HCT116 (cell line): ENCODE results near the gene RIPOR3. TPM values are rescaled to one million over a fixed set of nuclear protein-coding genes. Genes with fewer than 3 reads are reported as not detected.

Experiments
- ATAC-seq: fragments of 200-7000 bp; cut with Tn5 transposase; 2 replicates; pipeline ENCODE4 v1.9.1; 2020; ENCODE audit warnings: mild to moderate bottlenecking, moderate library complexity
- BruUV-seq: library from RNA; stranded (reverse); fragments of 400-500 nt; replicated peaks from 2 replicates; lab custom pipeline; 2021; lab: Mats Ljungman, UMichigan
- CTCF ChIA-PET: fragments of 300-600 bp; sonication (Branson Sonifier 250); formaldehyde crosslinking; loops from one replicate; lab custom pipeline; 2021; ENCODE audit warnings: antibody characterized with exemption; lab: Charles Lee
- POLR2A ChIA-PET: fragments of 300-600, 350-600 bp; sonication (Branson Sonifier 250); formaldehyde crosslinking; loops from one replicate; lab custom pipeline; 2021; ENCODE audit warnings: antibody characterized with exemption; lab: Charles Lee
- RAD21 ChIA-PET, 2 experiments: fragments of 300-600 bp; sonication (Branson Sonifier 250); formaldehyde crosslinking; loops; one replicate each; lab custom pipeline; 2023; ENCODE audit warnings: low total read pairs in 2 of 2; ENCODE audit not compliant: uncharacterized antibody in 2 of 2, unreplicated experiment in 2 of 2, low non-redundant PET in 1 of 2; lab: Charles Lee
- DNase-seq: peaks from one replicate; pipeline ENCODE4 v3.0.0-alpha.2; 2010; ENCODE audit warnings: low read depth, low spot score
- H2AFZ ChIP-seq: fragments of 200-600 bp; shearing (Covaris generic), sonication (generic); 2 replicates; pipeline ENCODE4 v1.6.1; 2017; ENCODE audit warnings: low read depth, mixed run types, mixed read lengths, antibody characterized with exemption, low read length; ENCODE audit not compliant: poor library complexity, severe bottlenecking
- H3K27ac ChIP-seq: 2 replicates; pipeline ENCODE4 v1.5.1; 2012; ENCODE audit warnings: low read depth, low read length
- H3K27me3 ChIP-seq: fragments of 200-600 bp; sonication (generic); 2 replicates; pipeline ENCODE4 v1.6.1; 2016; ENCODE audit warnings: mixed run types, low read length, mixed read lengths; ENCODE audit not compliant: insufficient read depth
- H3K36me3 ChIP-seq, 2 experiments: fragments of 200-500 bp in 1 of 2; fragments of 200-600 bp in 1 of 2; sonication (Bioruptor generic) in 1 of 2; sonication (generic) in 1 of 2; 2 replicates each; pipeline versions ENCODE4 v1.5.1 to v1.6.1; 2014 to 2016; ENCODE audit warnings: low read length in 2 of 2, inconsistent platforms in 1 of 2, mixed read lengths in 1 of 2, mixed run types in 1 of 2; ENCODE audit not compliant: insufficient read depth in 2 of 2, control insufficient read depth in 1 of 2
- H3K4me1 ChIP-seq, 2 experiments: fragments of 200-600 bp in 1 of 2; sonication (generic) in 1 of 2; 2 replicates each; pipeline versions ENCODE4 v1.5.1 to v1.6.1; 2012 to 2017; ENCODE audit warnings: low read length in 2 of 2, inconsistent platforms in 1 of 2, mild to moderate bottlenecking in 1 of 2, mixed read lengths in 1 of 2, mixed run types in 1 of 2, moderate library complexity in 1 of 2; ENCODE audit not compliant: insufficient read depth in 2 of 2, control insufficient read depth in 1 of 2
- H3K4me2 ChIP-seq: fragments of 200-600 bp; sonication (generic); 2 replicates; pipeline ENCODE4 v1.6.1; 2017; ENCODE audit warnings: mixed run types, low read length, mixed read lengths
- H3K4me3 ChIP-seq, 2 experiments: fragments of 200-600 bp in 1 of 2; sonication (generic) in 1 of 2; replicated peaks in 1 of 2; 2 replicates each; pipeline ENCODE4 v1.5.1; 2011 to 2016; ENCODE audit warnings: low read length in 2 of 2, control low read depth in 1 of 2, low read depth in 1 of 2, mild to moderate bottlenecking in 1 of 2, mixed read lengths in 1 of 2, mixed run types in 1 of 2
- H3K79me2 ChIP-seq: fragments of 200-600 bp; sonication (generic); 2 replicates; pipeline ENCODE4 v1.6.1; 2017; ENCODE audit warnings: mild to moderate bottlenecking, mixed run types, low read length, moderate library complexity, mixed read lengths; ENCODE audit not compliant: insufficient read depth
- H3K9ac ChIP-seq: fragments of 200-600 bp; sonication (generic); 2 replicates; pipeline ENCODE4 v1.6.1; 2016; ENCODE audit warnings: low read length, mixed read lengths
- H3K9me2 ChIP-seq: fragments of 200-600 bp; sonication (generic), shearing (Covaris generic); 2 replicates; pipeline ENCODE4 v1.6.1; 2017; ENCODE audit warnings: mixed run types, mild to moderate bottlenecking, moderate library complexity; ENCODE audit not compliant: insufficient read depth
- H3K9me3 ChIP-seq, 2 experiments: fragments of 200-500 bp in 1 of 2; fragments of 200-600 bp in 1 of 2; sonication (Bioruptor generic) in 1 of 2; sonication (generic) in 1 of 2; 2 replicates each; pipeline ENCODE4 v1.6.1; 2014 to 2017; ENCODE audit warnings: low read length in 2 of 2, mixed read lengths in 2 of 2, inconsistent platforms in 1 of 2, low read depth in 1 of 2, mild to moderate bottlenecking in 1 of 2, mixed run types in 1 of 2, moderate library complexity in 1 of 2; ENCODE audit not compliant: control insufficient read depth in 1 of 2, insufficient read depth in 1 of 2
- H4K20me1 ChIP-seq: fragments of 200-600 bp; sonication (generic), shearing (Covaris generic); 2 replicates; pipeline ENCODE4 v1.6.1; 2017; ENCODE audit warnings: mixed run types, mild to moderate bottlenecking, moderate library complexity; ENCODE audit not compliant: insufficient read depth
- ATF3 ChIP-seq: IDR thresholded peaks from 2 replicates; pipeline ENCODE4 v1.6.1; 2012
- CEBPB ChIP-seq: IDR thresholded peaks from 2 replicates; pipeline ENCODE4 v1.6.1; 2012; ENCODE audit warnings: low read depth
- EZH2 ChIP-seq: fragments of 200-600 bp; sonication (generic); IDR thresholded peaks from 2 replicates; pipeline ENCODE4 v1.6.1; 2017; ENCODE audit warnings: antibody characterized with exemption, mixed run types
- MAX ChIP-seq: IDR thresholded peaks from 2 replicates; pipeline ENCODE4 v1.6.1; 2012
- POLR2AphosphoS5 ChIP-seq: IDR thresholded peaks from 2 replicates; pipeline ENCODE4 v1.6.1; 2011; ENCODE audit warnings: mild to moderate bottlenecking, low read depth, low read length, moderate library complexity
- RAD21 ChIP-seq: IDR thresholded peaks from 2 replicates; pipeline ENCODE4 v1.6.1; 2012; ENCODE audit warnings: low read depth, mild to moderate bottlenecking
- REST ChIP-seq: IDR thresholded peaks from 2 replicates; pipeline ENCODE4 v1.6.1; 2012; ENCODE audit warnings: low read depth
- SP1 ChIP-seq: IDR thresholded peaks from 2 replicates; pipeline ENCODE4 v1.6.1; 2012; ENCODE audit warnings: low read depth
- SRF ChIP-seq: IDR thresholded peaks from 2 replicates; pipeline ENCODE4 v1.6.1; 2012; ENCODE audit warnings: low read depth
- TCF7L2 ChIP-seq: IDR thresholded peaks from 2 replicates; pipeline ENCODE4 v1.7.0; 2011; ENCODE audit warnings: borderline replicate concordance, inconsistent platforms; ENCODE audit not compliant: insufficient read depth, insufficient read length; ENCODE audit errors: extremely low read depth
- YY1 ChIP-seq: IDR thresholded peaks from 2 replicates; pipeline ENCODE4 v1.6.1; 2011; ENCODE audit warnings: low read length, low read depth, moderate library complexity, mild to moderate bottlenecking; ENCODE audit not compliant: insufficient replicate concordance; ENCODE audit errors: extremely low read depth
- ZBTB33 ChIP-seq: IDR thresholded peaks from 2 replicates; pipeline ENCODE4 v1.6.1; 2011; ENCODE audit warnings: mild to moderate bottlenecking, low read length, moderate library complexity; ENCODE audit not compliant: insufficient replicate concordance; ENCODE audit errors: extremely low read depth
- intact Hi-C: fragments of 100-400 bp; cut with micrococcal nuclease; formaldehyde crosslinking; loops from 2 replicates; pipeline ENCODE4 v1.10.0; 2022
- total RNA-seq: library from RNA; stranded (reverse); gene quantifications from one replicate; pipeline ENCODE4 v1.2.1, GENCODE V29; 2021; ENCODE audit not compliant: unreplicated experiment

The RIPOR3 gene
- total RNA-seq, 1 experiment from 2014 or later = 0.22 TPM

- DNase-seq = no peak
- Histone ChIP-seq H3K4me3 (no peak overlapping the region), H3K27me3 (no peaks in the 10 kb centered on the region), H3K4me2 (peak overlapping the region; percentile 83), H3K79me2 (peaks cover 19% of the 10 kb centered on the region), H3K27ac (peak overlapping the region; percentile 92), H4K20me1 (no peaks in the 10 kb centered on the region), H2AFZ (no peak overlapping the region), H3K9ac (peak overlapping the region; percentile 78), H3K9me2 (no peaks in the 10 kb centered on the region), H3K9me3 (no peaks in the 10 kb centered on the region), H3K36me3 (peaks cover 0 to 8% of the 10 kb centered on the region in 2 experiments; a peak in 1 of 4 replicates)
- CTCF ChIA-PET = interaction anchor here (1.2 to 2.9 kb wide), 7 partner anchors 9 to 102 kb away, joined by 3 to 11 read pairs (median 5); no protein-coding TSS in a partner anchor
- RAD21 ChIA-PET = no interaction called here
- BruUV-seq = no TSS peak
- POLR2A ChIA-PET = interaction anchor here (0.8 to 3.6 kb wide), 7 partner anchors 10 to 67 kb away, joined by 3 to 17 read pairs (median 9); partner anchors contain the start of gene BCAS4
- intact Hi-C loops = no loop called here
- no peak for ATAC-seq
- no peak for TF ChIP-seq ZBTB33
- no peak for TF ChIP-seq SRF
- no peak for TF ChIP-seq SP1
- TF ChIP-seq EZH2 = no peak
- TF ChIP-seq YY1 = no peak
- TF ChIP-seq CEBPB = no peak
- no peak for TF ChIP-seq ATF3
- no peak for TF ChIP-seq MAX
- no peak for TF ChIP-seq RAD21
- no peak for TF ChIP-seq POLR2AphosphoS5
- no peak for TF ChIP-seq REST
- TF ChIP-seq TCF7L2 = no peak
- TF ChIP-seq, all 23 proteins: peak for 0
- H3K4me1 ChIP-seq = peaks cover 71 to 84% of the 10 kb centered on the region in 2 experiments
These were observed 36.6 kb upstream of the RIPOR3 start for GRCh38 chr20:50727792-50728485.
